ENCODE data around the gene RPTOR. TPM values are rescaled to one million over a fixed set of nuclear protein-coding genes. Genes with fewer than 3 reads are reported as not detected.

Gene RPTOR
- polyA plus RNA-seq, 1 donor from 2014 or later, result 8.0 TPM

GRCh38 chr17:80860101-80860671, 315.5 kb downstream of the RPTOR start:
- H3K27ac ChIP-seq (ENCODE audit: low read length), result no peak overlapping the region

GRCh38 chr17:80860703-80861417, 316.2 kb downstream of the RPTOR start:
- H3K27ac ChIP-seq (ENCODE audit: low read length), result no peak overlapping the region
- no peaks in the 10 kb centered on the region for H3K36me3 ChIP-seq (ENCODE audit: insufficient read depth, low read length)
- no peaks in the 10 kb centered on the region for H4K20me1 ChIP-seq (ENCODE audit: insufficient read depth)
- H3F3A ChIP-seq (ENCODE audit: insufficient read depth, low read length, poor library complexity, severe bottlenecking), result no peaks in the 10 kb centered on the region
- H3K9me2 ChIP-seq (ENCODE audit: insufficient read depth, low read length), result no peaks in the 10 kb centered on the region
- H3K79me2 ChIP-seq (replicated peaks; ENCODE audit: insufficient read depth, low read length), result no peaks in the 10 kb centered on the region
- no peaks in the 10 kb centered on the region for H3K27me3 ChIP-seq (ENCODE audit: insufficient read depth, low read depth, low read length)
- no peak overlapping the region for H3K9ac ChIP-seq (ENCODE audit: low read length)
- H3K4me3 ChIP-seq (ENCODE audit: low read length), result no peak overlapping the region
- no peak overlapping the region for H2AFZ ChIP-seq (ENCODE audit: low read depth, low read length)
- H3K9me3 ChIP-seq (ENCODE audit: low read length), result no peaks in the 10 kb centered on the region
- H3K4me2 ChIP-seq (ENCODE audit: low read length), result no peak overlapping the region
- TF ChIP-seq EP300 (conservative IDR thresholded peaks at IDR 0.05; ENCODE audit: poor library complexity, severe bottlenecking), result no peak
- no peak for TF ChIP-seq SMC3 (conservative IDR thresholded peaks at IDR 0.05; ENCODE audit: poor library complexity)
- TF ChIP-seq EZH2 (IDR thresholded peaks at IDR 0.05; ENCODE audit: borderline replicate concordance, insufficient read depth, low read length, poor library complexity, severe bottlenecking), result no peak
- no peak for TF ChIP-seq REST (IDR thresholded peaks at IDR 0.05; ENCODE audit: borderline replicate concordance)
- no peak for TF ChIP-seq POLR2AphosphoS5 (IDR thresholded peaks at IDR 0.05)
- TF ChIP-seq TAF1 (IDR thresholded peaks at IDR 0.05; ENCODE audit: low read depth), result no peak
- TF ChIP-seq RAD21 (conservative IDR thresholded peaks at IDR 0.05), result no peak
- no peak for TF ChIP-seq MXI1 (conservative IDR thresholded peaks at IDR 0.05; ENCODE audit: poor library complexity, severe bottlenecking)

More at GRCh38 chr17:80860101-80860671, 315.5 kb downstream of the RPTOR start:
- H3K27me3 ChIP-seq (ENCODE audit: insufficient read depth, low read depth, low read length), result no peaks in the 10 kb centered on the region
- H3K4me3 ChIP-seq (ENCODE audit: low read length), result no peak overlapping the region
- H3K9ac ChIP-seq (ENCODE audit: low read length), result no peak overlapping the region
- no peaks in the 10 kb centered on the region for H3K79me2 ChIP-seq (replicated peaks; ENCODE audit: insufficient read depth, low read length)
- H3F3A ChIP-seq (ENCODE audit: insufficient read depth, low read length, poor library complexity, severe bottlenecking), result no peaks in the 10 kb centered on the region
- H3K9me2 ChIP-seq (ENCODE audit: insufficient read depth, low read length), result no peaks in the 10 kb centered on the region
- no peak overlapping the region for H2AFZ ChIP-seq (ENCODE audit: low read depth, low read length)
- TF ChIP-seq MXI1 (conservative IDR thresholded peaks at IDR 0.05; ENCODE audit: poor library complexity, severe bottlenecking), result no peak
- no peak for TF ChIP-seq CTCF (IDR thresholded peaks at IDR 0.05; ENCODE audit: poor library complexity, severe bottlenecking)
- TF ChIP-seq SMC3 (conservative IDR thresholded peaks at IDR 0.05; ENCODE audit: poor library complexity), result no peak
- TF ChIP-seq EZH2 (IDR thresholded peaks at IDR 0.05; ENCODE audit: borderline replicate concordance, insufficient read depth, low read length, poor library complexity, severe bottlenecking), result no peak
- no peak for TF ChIP-seq REST (IDR thresholded peaks at IDR 0.05; ENCODE audit: borderline replicate concordance)
- H3K36me3 ChIP-seq (ENCODE audit: insufficient read depth, low read length), result no peaks in the 10 kb centered on the region
- no peaks in the 10 kb centered on the region for H4K20me1 ChIP-seq (ENCODE audit: insufficient read depth)
- no peaks in the 10 kb centered on the region for H3K9me3 ChIP-seq (ENCODE audit: low read length)
- H3K4me2 ChIP-seq (ENCODE audit: low read length), result no peak overlapping the region
